Activated T-cell treated with anti-CD3 and anti-CD28 coated beads for 1 hour (primary cell): ENCODE results near the gene AMFR.
"Not testable (repeated sequence)": the region's sequence is repeated elsewhere in the genome, so short reads cannot be mapped to it uniquely, and the experiment has no call there.

Experiments used
- DNase-seq: peaks from one replicate; pipeline ENCODE4 v3.0.0-alpha.2; 2020; ENCODE audit warnings: low read depth

Gene AMFR

DNA sequence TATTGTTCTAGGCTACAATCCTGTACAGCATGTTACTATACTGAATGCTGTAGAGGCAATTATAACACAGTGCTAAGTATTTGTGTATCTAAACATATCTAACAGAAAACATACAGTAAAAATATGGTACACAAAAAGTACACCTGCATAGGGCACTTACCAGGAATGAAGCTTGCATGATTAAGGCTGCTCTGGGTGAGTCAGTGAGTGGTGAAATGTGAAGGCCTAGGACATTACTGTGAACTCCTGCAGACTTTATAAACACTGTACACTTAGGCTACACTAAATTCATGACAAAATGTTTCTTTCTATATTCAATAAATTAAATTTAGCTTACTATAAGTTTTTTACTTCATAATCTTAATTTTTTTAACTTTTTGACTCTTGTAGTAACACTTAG, 37.1 kb downstream of the AMFR start:
- DNase-seq = no peak

GRCh38 chr16:56387396-56387795, 37.9 kb downstream of the AMFR start:
- DNase-seq = no peak

GRCh38 chr16:56384074-56384721, 41.1 kb downstream of the AMFR start:
- DNase-seq = no peak

GRCh38 chr16:56382901-56383355, 42.4 kb downstream of the AMFR start:
- no peak for DNase-seq

DNA sequence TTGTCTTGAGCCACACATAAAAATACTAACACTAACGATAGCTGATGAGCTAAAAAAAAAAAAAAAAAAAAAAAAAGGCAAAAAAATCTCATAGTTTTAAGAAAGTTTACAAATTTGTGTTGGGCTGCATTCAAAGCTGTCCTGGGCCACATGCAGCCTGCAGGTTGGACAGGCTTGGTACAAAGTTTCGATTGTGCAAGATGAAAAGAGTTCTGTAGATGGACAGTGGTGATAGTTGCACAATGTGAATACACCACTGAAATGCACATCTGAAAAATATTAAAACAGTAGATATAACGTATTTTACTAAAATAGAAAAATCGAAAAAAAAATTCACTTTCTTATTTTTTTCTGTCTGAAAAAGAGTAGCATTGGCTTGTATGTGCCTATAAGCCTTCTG, 42.9 kb downstream of the AMFR start:
- no peak for DNase-seq

GRCh38 chr16:56380778-56381485, 44.4 kb downstream of the AMFR start:
- DNase-seq = not testable (repeated sequence)

DNA sequence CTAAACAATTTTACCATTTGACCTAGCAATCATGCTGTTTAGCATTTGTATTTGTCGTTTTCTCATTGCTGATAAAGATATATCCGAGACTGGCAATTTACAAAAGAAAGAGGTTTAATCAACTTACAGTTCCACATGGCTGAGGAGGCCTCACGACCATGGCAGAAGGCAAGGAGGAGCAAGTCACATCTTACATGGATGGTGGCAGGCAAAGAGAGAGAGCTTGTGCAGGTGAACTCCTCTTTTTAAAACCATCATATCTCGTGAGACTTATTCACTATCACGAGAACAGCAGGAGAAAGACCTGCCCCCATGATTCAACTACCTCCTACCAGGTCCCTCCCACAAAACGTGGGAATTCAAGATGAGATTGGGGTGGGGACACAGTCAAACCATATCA, 46.3 kb downstream of the AMFR start:
- DNase-seq = not testable (repeated sequence)

- DNase-seq = not testable (repeated sequence)
Observed at GRCh38 chr16:56375792-56376191, 49.6 kb downstream of the AMFR start.

- no peak for DNase-seq
Observed at GRCh38 chr16:56373003-56373402, 52.3 kb downstream of the AMFR start.

- DNase-seq = no peak
Observed at GRCh38 chr16:56372013-56372634, 53.2 kb downstream of the AMFR start.

GRCh38 chr16:56371660-56371937, 53.7 kb downstream of the AMFR start:
- no peak for DNase-seq

DNA sequence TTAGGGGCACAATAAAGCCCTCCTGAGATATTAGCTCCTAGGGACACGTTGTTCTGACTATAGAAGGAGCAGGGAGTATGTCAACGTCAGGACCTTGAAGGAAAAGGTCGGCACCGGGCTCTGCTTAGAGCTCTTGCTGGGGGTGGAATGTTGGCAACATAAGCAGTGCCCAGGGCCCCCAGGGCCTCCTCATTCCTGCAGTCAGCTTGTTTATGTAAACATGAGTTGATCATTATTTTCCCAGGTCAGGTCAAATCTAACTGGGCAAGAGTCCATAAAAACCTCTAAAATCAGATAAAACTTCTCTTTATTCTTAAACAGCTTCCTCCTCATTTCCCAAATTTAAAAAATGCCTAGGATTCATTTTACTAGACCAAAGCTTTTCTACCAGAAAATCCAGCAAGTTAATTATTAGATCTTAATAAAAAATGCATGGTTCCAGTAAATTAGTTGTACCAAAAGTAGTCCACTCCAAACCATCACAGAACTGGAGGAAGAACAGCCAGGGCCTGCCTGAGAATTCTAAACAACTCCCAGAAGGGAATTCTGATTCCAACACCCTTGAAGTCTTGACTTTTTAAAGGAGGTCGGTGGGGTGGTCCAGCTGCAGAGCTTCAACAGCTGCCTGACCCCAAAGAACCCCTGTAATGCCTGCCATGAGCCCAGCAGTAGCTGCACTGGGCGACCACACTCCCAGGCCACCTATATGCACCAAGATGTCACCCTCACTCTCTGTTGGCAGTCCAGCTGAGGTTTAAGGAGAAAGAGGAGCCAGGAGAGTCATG, 54.3 kb downstream of the AMFR start:
- DNase-seq = no peak

DNA sequence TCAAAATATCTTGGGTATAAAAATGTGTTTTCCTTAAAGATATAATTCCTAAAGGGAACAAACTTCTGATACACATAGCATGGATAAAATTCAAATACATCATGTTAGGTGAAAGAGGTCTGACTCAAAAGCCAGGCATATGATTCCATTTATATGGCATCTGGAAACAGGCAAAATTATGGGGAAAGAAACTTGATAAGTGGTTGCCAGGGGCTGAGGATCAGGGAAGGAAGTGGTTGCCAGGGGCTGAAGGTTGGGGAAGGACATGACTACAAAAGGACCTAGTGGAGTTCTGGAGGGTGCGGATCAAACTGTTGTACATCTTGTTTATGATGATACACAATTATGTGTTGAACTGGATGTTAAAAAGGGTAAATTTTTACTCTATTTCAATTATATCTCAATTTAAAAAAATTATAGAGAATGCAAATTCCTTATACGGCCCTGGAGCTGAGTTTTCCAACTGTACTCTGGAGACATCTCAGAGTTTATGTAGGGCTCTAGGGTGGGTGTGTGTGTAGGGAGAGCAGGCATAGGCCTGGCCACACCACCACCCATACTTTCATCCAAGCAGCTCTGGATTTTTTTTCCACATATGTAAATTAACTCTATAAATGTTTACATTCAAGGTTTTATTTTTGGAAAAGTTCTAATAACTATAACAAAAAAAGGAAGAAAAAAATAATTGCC, 55.0 kb downstream of the AMFR start:
- DNase-seq = no peak

GRCh38 chr16:56369202-56369601, 56.1 kb downstream of the AMFR start:
- no peak for DNase-seq

DNA sequence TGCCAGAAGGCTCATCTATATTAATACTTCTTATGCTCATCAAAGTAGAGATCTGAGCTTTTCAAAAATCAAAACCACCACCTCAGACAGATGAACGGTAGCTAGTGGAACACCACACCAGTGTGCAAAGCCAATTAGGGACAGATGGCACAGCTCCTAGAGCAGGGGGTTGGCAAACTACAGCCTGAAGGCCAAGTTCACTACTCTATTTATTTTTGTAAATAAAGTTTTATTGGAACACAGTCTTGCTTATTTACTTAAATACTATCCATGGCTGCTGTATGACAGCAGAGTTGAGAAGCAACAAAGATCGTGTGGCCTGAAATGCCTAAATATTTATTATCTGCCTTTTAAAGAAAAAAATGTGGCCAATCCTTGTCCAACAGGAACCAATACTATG, 56.8 kb downstream of the AMFR start:
- no peak for DNase-seq

DNA sequence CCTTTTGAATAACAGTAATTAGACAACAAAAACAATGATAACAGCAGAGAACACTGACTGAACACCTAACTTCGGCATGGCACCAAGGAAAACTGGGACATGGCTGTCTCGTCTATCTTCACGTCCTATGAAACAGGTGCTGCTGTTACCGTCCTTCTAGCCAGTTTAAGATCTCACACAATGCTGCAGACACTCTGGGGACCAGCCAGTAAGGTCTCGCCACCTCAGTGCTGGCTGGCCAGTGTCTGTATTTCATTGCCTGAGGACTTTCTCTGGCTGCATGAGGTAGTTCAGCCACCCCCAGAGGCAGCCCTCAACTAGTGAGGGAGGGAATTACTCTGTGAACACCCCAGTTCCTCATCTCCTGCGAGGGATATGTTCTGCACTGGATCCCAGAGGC, 57.6 kb downstream of the AMFR start:
- DNase-seq = no peak

DNA sequence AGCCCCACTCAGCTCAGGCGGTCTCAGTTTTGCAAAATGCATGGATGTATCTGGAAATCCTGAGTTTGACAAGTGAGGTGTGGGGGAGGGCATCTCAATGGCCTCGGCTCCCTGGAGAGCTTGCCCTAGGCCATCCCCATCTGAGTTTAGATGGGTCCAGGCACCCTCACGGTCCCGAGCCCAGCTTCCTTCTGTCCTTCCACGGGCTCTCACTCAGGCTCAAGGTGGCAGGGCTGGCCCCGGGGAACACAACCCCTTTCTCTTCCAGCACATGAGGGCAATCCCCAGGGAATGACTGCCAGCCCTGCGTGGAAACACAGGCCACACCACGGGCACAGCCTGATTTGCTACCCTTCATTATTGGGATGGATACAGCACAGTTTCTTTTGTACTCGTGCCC, 58.4 kb downstream of the AMFR start:
- DNase-seq = no peak

GRCh38 chr16:56365552-56365951, 59.8 kb downstream of the AMFR start:
- no peak for DNase-seq

GRCh38 chr16:56364865-56365264, 60.5 kb downstream of the AMFR start:
- DNase-seq = no peak

DNA sequence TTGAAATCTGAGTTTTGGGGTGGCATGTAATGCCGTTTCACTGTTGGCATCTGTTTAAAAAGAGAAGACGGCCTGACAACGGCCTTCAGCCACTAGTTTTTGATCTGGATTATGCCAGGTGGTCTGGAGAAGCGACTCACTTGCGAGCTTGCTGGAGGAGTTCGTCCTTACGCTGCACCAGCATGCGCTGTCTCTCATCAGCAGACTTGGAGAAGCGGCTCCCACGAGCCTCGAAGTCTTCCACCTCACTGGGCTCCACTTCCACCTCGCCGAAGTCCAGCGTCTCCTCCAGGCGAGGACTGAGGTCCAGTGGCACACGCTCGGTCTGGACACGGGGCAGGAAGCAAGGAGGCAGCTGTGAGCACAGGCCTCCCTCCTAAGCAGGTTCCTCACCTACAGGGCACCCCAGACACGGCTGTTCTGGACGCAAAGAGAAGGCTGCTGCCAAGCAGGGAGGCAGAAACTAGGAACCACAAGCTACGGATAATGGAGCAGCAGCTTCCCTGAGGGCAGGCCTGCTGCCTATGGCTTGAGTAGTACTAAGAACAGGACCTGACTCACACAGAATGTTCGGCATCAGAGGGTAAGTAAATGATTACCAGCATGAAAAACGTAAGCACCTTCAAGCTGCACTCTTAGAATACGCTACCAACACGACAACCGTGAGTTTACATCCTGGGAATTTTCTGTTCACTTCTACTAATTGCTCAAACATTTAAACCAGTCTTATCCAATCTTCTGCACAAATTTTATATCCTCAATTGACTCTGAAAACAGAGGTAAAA, 61.4 kb downstream of the AMFR start:
- DNase-seq = no peak

GRCh38 chr16:56363181-56363716, 62.1 kb downstream of the AMFR start:
- no peak for DNase-seq
